Stromal cell of bone marrow (primary cell): ENCODE results near the gene CLEC17A.
A peak's percentile ranks its signal among the peaks of the same experiment; 100 is the strongest.
"Not testable (repeated sequence)": the region's sequence is repeated elsewhere in the genome, so short reads cannot be mapped to it uniquely, and the experiment has no call there.

Experiments used
- DNase-seq: peaks from one replicate; pipeline ENCODE4 v3.0.0-alpha.2; 2012; ENCODE audit warnings: low read depth

Gene CLEC17A

GRCh38 chr19:14580623-14581237 lies 2.2 kb upstream of the CLEC17A start:
- no peak for DNase-seq

GRCh38 chr19:14584372-14584771 lies 1.5 kb downstream of the CLEC17A start:
- not testable (repeated sequence) for DNase-seq

GRCh38 chr19:14585187-14585586 lies 2.3 kb downstream of the CLEC17A start:
- peak; percentile 35 for DNase-seq

- not testable (repeated sequence) for DNase-seq
Observed at GRCh38 chr19:14589433-14589832, 6.5 kb downstream of the CLEC17A start.

GRCh38 chr19:14595558-14595957 lies 12.7 kb downstream of the CLEC17A start:
- DNase-seq: no peak

- DNase-seq: no peak
Observed at GRCh38 chr19:14599548-14600147, 16.8 kb downstream of the CLEC17A start.

- DNase-seq: no peak
Observed at GRCh38 chr19:14603990-14604387, 21.1 kb downstream of the CLEC17A start.

- DNase-seq: no peak
Observed at GRCh38 chr19:14606627-14607026, 23.7 kb downstream of the CLEC17A start.

- no peak for DNase-seq
Observed at GRCh38 chr19:14611051-14611450, 28.2 kb downstream of the CLEC17A start.

GRCh38 chr19:14612242-14612641 lies 29.4 kb downstream of the CLEC17A start:
- DNase-seq: not testable (repeated sequence)

GRCh38 chr19:14612657-14613056 lies 29.8 kb downstream of the CLEC17A start:
- no peak for DNase-seq

- not testable (repeated sequence) for DNase-seq
Observed at GRCh38 chr19:14613399-14614098, 30.7 kb downstream of the CLEC17A start.

GRCh38 chr19:14614099-14614412 lies 31.2 kb downstream of the CLEC17A start:
- DNase-seq: no peak

- DNase-seq: no peak
Observed at GRCh38 chr19:14615623-14616022, 32.7 kb downstream of the CLEC17A start.

- DNase-seq: no peak
Observed at GRCh38 chr19:14616407-14616806, 33.5 kb downstream of the CLEC17A start.

GRCh38 chr19:14619404-14619803 lies 36.5 kb downstream of the CLEC17A start:
- no peak for DNase-seq

GRCh38 chr19:14624491-14624890 lies 41.6 kb downstream of the CLEC17A start:
- not testable (repeated sequence) for DNase-seq

- DNase-seq: no peak
Observed at GRCh38 chr19:14629557-14629956, 46.7 kb downstream of the CLEC17A start.

- no peak for DNase-seq
Observed at GRCh38 chr19:14632286-14632685, 49.4 kb downstream of the CLEC17A start.

GRCh38 chr19:14639536-14640277 lies 56.8 kb downstream of the CLEC17A start:
- DNase-seq: no peak

GRCh38 chr19:14648506-14648905 lies 65.6 kb downstream of the CLEC17A start:
- no peak for DNase-seq

- no peak for DNase-seq
Observed at GRCh38 chr19:14649020-14649419, 66.1 kb downstream of the CLEC17A start.

- DNase-seq: no peak
Observed at GRCh38 chr19:14650161-14650560, 67.3 kb downstream of the CLEC17A start.
